Muscle layer of colon (tissue), 2 donors: ENCODE measurements around the gene FAM9A.
"Not testable (repeated sequence)": the region's sequence is repeated elsewhere in the genome, so short reads cannot be mapped to it uniquely, and the experiment has no call there.

Experiments
- H3K27ac ChIP-seq: one replicate; pipeline ENCODE4 v1.7.0; 2013; ENCODE audit warnings: low read depth, mild to moderate bottlenecking, low read length, moderate library complexity
- H3K27me3 ChIP-seq, 2 donors: one replicate each; pipeline ENCODE4 v1.7.0; 2013; ENCODE audit warnings: low read length in 2 of 2, mild to moderate bottlenecking in 2 of 2; ENCODE audit not compliant: insufficient read depth in 2 of 2, control insufficient read depth in 1 of 2
- H3K36me3 ChIP-seq: one replicate; pipeline ENCODE4 v1.7.0; 2013; ENCODE audit warnings: mild to moderate bottlenecking, low read length; ENCODE audit not compliant: insufficient read depth
- H3K4me1 ChIP-seq: one replicate; pipeline ENCODE4 v1.7.0; 2013; ENCODE audit warnings: mild to moderate bottlenecking, low read length; ENCODE audit not compliant: insufficient read depth
- H3K4me3 ChIP-seq, 2 donors: one replicate each; pipeline ENCODE4 v1.7.0; 2013; ENCODE audit warnings: low read length in 2 of 2, low read depth in 1 of 2, mild to moderate bottlenecking in 1 of 2, moderate library complexity in 1 of 2
- H3K9ac ChIP-seq: one replicate; pipeline ENCODE4 v1.7.0; 2013; ENCODE audit warnings: low read length
- H3K9me3 ChIP-seq: one replicate; pipeline ENCODE4 v1.7.0; 2013; ENCODE audit warnings: mild to moderate bottlenecking, low read length
- donor health status: abdominal sarcoma.
- donor health status: Adenocarcinoma of cecum.

FAM9A gene

DNA sequence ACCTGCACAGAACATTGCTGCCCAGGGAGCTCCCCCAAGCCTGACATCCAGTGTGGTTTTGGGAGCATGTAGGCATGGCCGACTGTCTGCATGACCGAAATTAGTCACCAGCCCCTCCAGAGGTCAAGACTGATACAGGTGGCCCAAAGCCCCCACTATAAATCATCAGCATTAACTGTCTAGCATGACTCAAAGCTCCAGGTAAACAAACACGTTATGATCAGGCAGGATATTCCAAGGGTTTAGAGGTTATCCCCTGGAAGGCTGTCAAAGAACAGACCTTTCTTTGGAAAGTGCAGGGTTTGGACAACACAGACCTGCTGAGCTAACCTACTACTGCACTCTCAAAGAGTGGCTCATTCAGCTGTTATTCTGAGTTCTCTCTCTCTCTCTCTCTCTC is 2.1 kb upstream of the FAM9A start:
- Histone ChIP-seq H3K4me1 (no peaks in the 10 kb centered on the region), H3K9me3 (no peaks in the 10 kb centered on the region), H3K4me3 (no peak overlapping the region), H3K27me3 (no peaks in the 10 kb centered on the region), H3K36me3 (no peaks in the 10 kb centered on the region), H3K9ac (no peak overlapping the region), H3K27ac (no peak overlapping the region)

DNA sequence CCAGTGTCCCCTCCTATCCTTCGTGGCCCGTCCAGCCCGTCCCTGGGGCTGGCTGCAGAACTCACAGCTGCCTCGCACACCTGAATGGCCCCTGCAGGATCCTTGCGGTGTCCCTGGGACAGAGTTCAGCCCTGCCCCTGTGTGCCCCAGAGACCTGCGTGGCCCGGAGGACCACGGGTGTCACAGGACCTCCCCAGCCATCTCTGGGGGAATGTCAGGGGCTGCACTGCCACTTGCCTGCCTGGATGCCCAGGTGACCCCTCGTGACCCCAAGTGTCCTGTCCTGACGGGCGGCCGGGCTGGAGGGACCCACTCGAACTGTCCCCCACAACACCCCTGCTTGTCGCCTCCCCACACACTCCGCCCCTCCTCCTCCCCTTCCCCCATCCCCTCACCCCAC is 832 bp downstream of the FAM9A start:
- H3K4me3 ChIP-seq, H3K9me3 ChIP-seq, H3K27me3 ChIP-seq, H3K27ac ChIP-seq, H3K4me1 ChIP-seq, H3K36me3 ChIP-seq, H3K9ac ChIP-seq: not testable (repeated sequence)

DNA sequence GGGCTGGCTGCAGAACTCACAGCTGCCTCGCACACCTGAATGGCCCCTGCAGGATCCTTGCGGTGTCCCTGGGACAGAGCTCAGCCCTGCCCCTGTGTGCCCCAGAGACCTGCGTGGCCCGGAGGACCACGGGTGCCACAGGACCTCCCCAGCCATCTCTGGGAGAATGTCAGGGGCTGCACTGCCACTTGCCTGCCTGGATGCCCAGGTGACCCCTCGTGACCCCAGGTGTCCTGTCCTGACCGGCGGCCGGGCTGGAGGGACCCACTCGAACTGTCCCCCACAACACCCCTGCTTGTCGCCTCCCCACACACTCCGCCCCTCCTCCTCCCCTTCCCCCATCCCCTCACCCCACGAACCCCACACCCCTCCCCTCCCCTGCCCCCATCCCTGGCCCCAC is 1.9 kb downstream of the FAM9A start:
- not testable (repeated sequence) for H3K9me3 ChIP-seq, H3K36me3 ChIP-seq, H3K4me1 ChIP-seq, H3K4me3 ChIP-seq, H3K27me3 ChIP-seq, H3K27ac ChIP-seq, H3K9ac ChIP-seq

DNA sequence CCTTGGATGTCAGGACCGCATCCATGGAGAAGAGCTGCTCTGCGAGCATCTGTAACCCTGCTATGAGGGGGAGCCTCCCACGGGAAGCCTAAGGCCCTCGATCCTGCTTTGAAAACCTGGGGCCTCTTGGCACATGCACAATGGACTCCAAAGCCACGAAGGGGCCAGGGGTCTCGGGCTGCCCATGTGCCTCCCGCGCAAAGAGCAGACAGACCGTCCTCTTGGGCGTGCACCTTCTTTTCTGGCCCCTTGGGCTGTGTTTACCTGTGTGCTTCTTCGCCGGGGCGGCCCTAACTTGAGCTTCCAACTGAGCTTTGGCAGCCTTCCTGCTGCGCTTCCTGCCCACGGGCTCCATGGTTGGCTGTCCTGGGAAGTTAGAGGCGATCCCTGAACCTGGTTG is 2.5 kb downstream of the FAM9A start:
- H3K4me1 ChIP-seq, H3K9ac ChIP-seq, H3K27me3 ChIP-seq, H3K9me3 ChIP-seq, H3K27ac ChIP-seq, H3K36me3 ChIP-seq, H3K4me3 ChIP-seq: not testable (repeated sequence)

DNA sequence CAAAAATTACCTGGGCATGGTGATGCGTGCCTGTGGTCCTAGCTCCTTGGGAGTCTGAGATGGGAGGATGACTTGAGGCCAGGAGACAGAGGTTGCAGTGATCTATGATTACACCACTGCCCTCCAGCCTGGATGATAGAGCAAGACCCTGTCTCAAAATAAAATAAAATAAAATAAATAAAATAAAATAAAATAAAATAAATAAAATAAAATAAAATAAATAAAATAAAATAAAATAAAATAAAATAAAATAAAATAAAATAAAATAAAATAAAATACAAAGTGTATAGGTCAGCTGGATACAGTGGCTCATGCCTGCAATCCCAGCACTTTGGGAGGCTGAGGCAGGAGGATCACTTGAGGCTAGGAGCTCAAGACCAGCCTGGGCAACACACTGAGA is 14.1 kb downstream of the FAM9A start:
- H3K36me3 ChIP-seq, H3K4me1 ChIP-seq, H3K4me3 ChIP-seq, H3K9ac ChIP-seq, H3K27ac ChIP-seq, H3K9me3 ChIP-seq, H3K27me3 ChIP-seq: not testable (repeated sequence)

DNA sequence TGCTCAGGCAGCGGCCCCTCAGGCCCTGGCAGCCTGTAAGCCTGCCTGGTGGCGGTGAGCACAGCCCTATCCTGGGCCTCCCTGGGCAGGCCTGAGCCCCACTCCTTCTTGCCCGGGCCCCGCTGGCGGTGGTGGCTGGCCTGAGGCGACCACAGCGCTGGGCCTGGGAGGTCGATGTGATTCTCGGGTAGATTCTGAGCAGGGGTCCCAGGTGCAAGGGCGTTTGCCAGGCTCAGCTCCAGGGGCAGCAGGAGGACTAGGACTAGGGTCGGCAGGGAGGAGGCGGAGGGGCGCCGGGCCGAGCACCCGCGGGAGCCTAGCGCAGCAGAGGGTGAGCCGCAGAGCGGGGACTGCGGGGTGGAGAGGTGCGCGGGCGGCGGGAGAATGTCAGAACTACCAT is 17.0 kb downstream of the FAM9A start:
- Histone ChIP-seq H3K9ac (no peak overlapping the region), H3K27me3 (peaks cover 0 to 4% of the 10 kb centered on the region in 2 donors), H3K36me3 (no peaks in the 10 kb centered on the region), H3K9me3 (no peaks in the 10 kb centered on the region), H3K4me3 (no peak overlapping the region), H3K4me1 (no peaks in the 10 kb centered on the region), H3K27ac (no peak overlapping the region)

DNA sequence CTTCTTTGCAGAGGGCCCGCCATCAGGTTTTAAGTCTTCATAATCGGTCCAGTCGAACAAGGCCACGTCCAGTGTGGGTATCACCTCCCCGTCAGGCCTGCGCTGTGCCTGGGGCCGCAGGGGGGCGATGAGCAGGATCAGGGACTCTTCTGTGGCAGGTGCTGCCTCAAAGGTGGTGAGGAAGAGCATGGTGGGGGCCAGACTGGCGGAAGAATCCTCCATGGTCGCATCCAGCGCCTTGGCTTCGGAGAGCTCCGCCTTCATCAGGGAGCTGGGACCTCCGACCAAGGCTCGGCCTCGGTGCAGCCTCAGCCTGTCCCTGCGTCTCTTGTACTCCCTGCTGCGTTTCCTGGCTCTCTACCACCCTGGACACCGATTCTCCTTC is 17.5 kb downstream of the FAM9A start:
- H3K36me3 ChIP-seq: no peaks in the 10 kb centered on the region
- H3K4me3 ChIP-seq: no peak overlapping the region
- no peaks in the 10 kb centered on the region for H3K4me1 ChIP-seq
- no peak overlapping the region for H3K9ac ChIP-seq
- H3K27ac ChIP-seq: no peak overlapping the region
- peaks cover 0 to 4% of the 10 kb centered on the region in 2 donors for H3K27me3 ChIP-seq
- no peaks in the 10 kb centered on the region for H3K9me3 ChIP-seq

DNA sequence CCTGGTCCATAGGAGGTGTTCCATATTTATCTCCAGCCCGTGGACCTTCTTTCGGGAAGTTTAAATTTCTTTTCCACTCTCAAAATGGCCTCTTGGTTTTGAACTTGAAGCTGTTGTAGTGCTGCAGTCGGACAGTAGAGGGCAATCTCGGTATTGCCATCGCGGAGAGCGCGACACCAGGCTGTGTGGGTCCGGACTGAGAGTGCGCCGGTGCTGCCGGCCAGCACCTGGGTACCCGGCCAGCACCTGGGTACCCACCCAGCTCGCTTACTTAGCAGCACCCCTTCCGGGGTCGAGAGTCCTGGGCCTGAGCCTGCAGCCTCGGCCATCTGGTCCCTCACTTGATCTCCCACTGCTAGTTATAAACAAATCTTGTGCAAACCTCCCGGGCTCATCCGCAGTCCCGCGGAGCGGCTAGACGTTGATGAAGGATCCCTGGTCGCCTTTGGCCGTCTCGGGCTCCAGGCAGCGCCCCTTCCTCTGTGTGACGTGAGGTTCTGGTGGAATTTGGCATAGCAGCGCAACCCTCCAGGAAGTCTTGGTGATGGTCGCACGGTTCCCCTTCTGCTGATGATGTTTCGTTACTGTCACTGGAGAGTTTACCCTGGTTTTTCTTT is 18.0 kb downstream of the FAM9A start:
- no peaks in the 10 kb centered on the region for H3K36me3 ChIP-seq
- no peaks in the 10 kb centered on the region for H3K4me1 ChIP-seq
- H3K9me3 ChIP-seq: no peaks in the 10 kb centered on the region
- H3K27ac ChIP-seq: no peak overlapping the region
- no peak overlapping the region for H3K9ac ChIP-seq
- H3K4me3 ChIP-seq: no peak overlapping the region
- peaks cover 0 to 4% of the 10 kb centered on the region in 2 donors for H3K27me3 ChIP-seq

DNA sequence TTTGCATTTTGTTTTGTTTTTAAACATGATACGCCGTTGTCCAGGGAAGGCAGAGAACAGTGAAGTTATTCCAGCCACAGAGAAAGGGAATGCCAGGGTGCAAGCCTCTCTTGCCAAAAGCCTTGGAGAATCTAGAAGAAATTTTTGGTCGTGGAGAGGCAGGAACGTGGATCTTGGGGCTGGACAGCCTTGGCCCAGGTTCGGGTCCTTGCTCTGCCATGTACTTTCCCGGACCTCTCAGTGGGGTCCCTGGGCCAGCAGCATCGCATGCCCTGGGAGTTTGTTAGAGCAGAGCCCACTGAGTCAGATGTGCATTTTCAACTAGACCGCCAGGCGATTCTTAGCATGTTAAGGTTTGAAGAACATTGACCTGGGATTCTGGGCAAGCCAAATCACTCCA is 18.6 kb downstream of the FAM9A start:
- no peaks in the 10 kb centered on the region for H3K36me3 ChIP-seq
- H3K27ac ChIP-seq: no peak overlapping the region
- H3K4me1 ChIP-seq: no peaks in the 10 kb centered on the region
- peaks cover 0 to 4% of the 10 kb centered on the region in 2 donors for H3K27me3 ChIP-seq
- no peaks in the 10 kb centered on the region for H3K9me3 ChIP-seq
- H3K9ac ChIP-seq: no peak overlapping the region
- no peak overlapping the region for H3K4me3 ChIP-seq

DNA sequence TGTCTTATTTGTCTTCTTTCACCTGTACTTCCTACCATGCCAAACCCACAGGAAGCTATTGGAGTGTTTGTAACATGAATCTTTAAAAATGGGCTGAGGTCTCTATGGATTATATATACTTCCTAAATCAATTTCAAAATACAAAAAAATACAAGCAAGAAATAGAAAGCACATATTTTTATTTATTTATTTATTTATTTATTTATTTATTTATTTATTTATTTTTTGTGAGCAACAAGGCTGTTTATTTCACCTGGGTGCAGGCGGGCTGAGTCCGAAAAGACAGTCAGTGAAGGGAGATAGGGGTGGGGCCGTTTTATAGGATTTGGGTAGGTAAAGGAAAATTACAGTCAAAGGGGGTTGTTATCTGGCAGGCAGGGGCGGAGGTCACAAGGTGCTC is 19.3 kb downstream of the FAM9A start:
- not testable (repeated sequence) for H3K9me3 ChIP-seq, H3K4me1 ChIP-seq, H3K27me3 ChIP-seq, H3K27ac ChIP-seq, H3K9ac ChIP-seq, H3K4me3 ChIP-seq, H3K36me3 ChIP-seq

DNA sequence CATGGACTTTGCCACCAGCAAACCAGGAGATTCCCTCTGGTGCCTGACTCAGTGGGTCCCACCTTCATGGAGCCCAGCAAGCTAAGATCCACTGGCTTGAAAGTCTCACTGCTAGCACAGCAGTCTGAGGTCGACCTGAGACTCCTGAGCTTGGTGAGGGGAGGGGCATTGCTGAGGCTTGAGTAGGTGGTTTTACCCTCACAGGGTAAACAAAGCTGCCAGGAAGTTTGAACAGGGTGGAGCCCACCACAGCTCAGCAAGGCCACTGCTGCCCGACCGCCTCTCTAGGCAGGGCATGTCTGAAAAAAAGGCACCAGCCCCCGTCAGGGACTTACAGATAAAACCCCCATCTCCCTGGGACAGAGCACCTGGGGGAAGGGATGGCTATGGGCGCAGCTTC is 28.1 kb downstream of the FAM9A start:
- H3K4me3 ChIP-seq: no peak overlapping the region
- H3K9me3 ChIP-seq: no peaks in the 10 kb centered on the region
- H3K27me3 ChIP-seq: peaks cover 5 to 6% of the 10 kb centered on the region in 2 donors
- H3K36me3 ChIP-seq: no peaks in the 10 kb centered on the region
- no peaks in the 10 kb centered on the region for H3K4me1 ChIP-seq
- no peak overlapping the region for H3K27ac ChIP-seq
- H3K9ac ChIP-seq: no peak overlapping the region

DNA sequence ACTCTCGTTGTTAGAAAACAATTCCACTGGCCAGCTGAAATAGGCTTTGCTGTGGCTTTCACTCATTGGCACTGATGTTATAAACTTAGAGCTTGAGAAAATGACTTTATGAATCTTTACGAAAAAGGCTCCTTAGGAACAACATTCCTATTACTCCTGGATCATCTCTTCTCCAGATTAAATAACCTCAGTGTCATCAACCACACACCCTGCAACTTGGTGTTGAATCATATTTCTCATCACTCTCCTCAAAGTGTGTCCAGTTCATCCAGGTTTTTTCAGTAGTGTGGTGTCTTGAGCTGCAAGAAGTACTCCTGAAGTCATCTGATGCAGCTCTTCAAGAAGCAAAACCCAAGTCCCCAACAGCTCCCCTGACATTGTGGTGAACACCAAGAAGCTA is 41.2 kb downstream of the FAM9A start:
- no peaks in the 10 kb centered on the region for H3K27me3 ChIP-seq
- no peak overlapping the region for H3K9ac ChIP-seq
- H3K36me3 ChIP-seq: no peaks in the 10 kb centered on the region
- H3K27ac ChIP-seq: no peak overlapping the region
- H3K9me3 ChIP-seq: no peaks in the 10 kb centered on the region
- no peak overlapping the region for H3K4me3 ChIP-seq
- H3K4me1 ChIP-seq: no peaks in the 10 kb centered on the region
